Measurements from ENCODE around the gene ELF5.

DNA sequence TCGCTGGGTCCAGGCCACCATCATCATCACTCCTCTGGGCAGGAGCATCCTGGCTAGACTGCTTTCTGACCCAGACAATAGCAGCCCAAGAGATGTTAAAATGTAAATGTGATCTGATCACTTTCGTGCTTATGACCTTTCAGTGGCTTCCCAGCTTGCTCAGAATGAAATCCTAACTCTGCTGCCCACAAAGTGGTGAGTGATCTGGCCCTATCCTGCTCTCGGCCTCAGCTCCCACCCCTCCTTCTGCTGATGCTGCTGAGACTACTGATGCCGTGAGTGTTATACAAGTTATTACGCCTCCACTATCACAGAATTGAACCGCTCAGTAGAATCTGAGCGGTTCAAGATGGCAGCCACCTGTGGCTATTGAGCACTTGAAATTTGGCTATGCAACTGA lies 26.2 kb downstream of the ELF5 start:
- no peak for TF ChIP-seq POLR2AphosphoS5 (IDR thresholded peaks at IDR 0.05; ENCODE audit: low read depth, low read length)
- TF ChIP-seq FOXP2 (optimal IDR thresholded peaks at IDR 0.05; ENCODE audit: borderline replicate concordance, extremely low read depth, extremely low read length, insufficient read depth) = no peak

Data from PFSK-1 (cell line).